GM12874 (cell line): Measurements from ENCODE around the gene SMIM35.

Experiments used
- TF ChIP-seq, protein P1 (sequence below): IDR thresholded peaks from 2 replicates; pipeline ENCODE4 v1.5.1; 2011; ENCODE audit warnings: low read depth, mild to moderate bottlenecking, control low read depth, low read length, moderate library complexity; ENCODE audit not compliant: insufficient read depth

Gene SMIM35

DNA sequence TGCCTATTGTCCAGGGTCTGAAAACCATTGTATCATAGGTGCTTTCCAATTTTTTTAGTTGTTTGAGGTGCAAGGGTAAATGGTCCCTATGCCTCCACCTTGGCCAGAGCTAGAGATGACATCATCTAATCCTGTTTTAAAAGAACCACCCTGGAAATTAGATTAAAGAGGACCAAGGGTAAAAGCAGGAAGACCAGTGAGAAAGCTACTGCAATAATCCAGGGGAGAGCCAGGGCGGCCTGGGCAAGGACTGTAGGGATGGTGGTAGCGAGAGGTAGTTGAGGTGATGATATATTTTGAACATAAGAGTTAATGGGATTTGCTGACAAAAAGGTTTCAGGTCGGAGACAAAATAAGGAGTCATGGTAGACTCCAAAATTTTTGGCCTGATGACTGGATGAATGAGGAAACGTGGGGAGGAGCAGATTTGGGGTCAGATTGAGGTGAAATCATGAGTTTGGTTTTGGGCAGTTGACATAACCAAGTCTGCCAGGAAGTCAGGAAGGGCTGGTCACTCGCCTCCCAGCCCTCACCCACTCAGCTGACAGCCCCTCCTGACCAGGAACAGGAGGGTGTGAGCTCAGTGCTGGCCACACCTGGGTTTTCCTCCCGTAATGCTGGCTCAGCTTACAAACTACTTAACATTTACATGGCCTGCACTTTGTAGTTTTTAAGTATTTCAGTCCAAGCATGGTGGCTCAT lies 42.9 kb upstream of the SMIM35 start:
- TF ChIP-seq, protein P1, sequence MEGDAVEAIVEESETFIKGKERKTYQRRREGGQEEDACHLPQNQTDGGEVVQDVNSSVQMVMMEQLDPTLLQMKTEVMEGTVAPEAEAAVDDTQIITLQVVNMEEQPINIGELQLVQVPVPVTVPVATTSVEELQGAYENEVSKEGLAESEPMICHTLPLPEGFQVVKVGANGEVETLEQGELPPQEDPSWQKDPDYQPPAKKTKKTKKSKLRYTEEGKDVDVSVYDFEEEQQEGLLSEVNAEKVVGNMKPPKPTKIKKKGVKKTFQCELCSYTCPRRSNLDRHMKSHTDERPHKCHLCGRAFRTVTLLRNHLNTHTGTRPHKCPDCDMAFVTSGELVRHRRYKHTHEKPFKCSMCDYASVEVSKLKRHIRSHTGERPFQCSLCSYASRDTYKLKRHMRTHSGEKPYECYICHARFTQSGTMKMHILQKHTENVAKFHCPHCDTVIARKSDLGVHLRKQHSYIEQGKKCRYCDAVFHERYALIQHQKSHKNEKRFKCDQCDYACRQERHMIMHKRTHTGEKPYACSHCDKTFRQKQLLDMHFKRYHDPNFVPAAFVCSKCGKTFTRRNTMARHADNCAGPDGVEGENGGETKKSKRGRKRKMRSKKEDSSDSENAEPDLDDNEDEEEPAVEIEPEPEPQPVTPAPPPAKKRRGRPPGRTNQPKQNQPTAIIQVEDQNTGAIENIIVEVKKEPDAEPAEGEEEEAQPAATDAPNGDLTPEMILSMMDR: no peak

DNA sequence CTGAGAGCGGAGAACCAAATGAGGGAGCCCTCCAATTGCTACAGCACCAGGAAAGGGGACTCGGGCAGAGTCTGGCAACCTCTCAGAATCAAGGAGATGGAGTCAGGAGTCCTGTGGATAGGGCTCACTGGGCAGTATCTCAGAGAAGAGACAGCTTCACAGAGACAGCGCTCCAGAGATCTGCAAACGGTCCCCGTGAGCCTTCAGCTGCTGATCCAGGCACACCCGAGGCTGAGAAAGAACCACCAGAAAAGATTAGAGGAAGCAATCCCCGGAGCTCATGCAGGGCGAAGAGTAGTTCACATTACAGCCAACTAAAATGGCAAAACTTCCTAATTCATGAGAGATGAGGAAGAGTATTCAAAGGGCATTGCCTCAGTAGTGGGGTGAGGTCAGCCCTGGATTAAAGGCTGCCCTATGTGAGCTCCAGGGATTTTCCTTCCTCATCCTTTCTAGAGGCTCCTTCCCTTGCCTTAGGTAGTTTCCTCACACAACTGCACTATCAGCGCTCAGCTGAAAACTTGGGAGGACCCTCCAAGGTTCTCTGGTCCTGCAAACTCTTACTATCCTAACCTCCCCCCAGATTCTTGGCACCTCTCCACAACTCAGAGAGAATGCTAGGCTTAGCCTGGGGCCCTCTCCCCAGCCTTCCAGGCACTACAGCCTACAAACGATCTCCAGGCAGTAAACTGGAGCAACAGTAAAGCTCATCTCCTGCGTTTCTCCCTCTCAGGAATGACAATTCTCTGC lies 42.1 kb upstream of the SMIM35 start:
- TF ChIP-seq, protein P1: no peak

DNA sequence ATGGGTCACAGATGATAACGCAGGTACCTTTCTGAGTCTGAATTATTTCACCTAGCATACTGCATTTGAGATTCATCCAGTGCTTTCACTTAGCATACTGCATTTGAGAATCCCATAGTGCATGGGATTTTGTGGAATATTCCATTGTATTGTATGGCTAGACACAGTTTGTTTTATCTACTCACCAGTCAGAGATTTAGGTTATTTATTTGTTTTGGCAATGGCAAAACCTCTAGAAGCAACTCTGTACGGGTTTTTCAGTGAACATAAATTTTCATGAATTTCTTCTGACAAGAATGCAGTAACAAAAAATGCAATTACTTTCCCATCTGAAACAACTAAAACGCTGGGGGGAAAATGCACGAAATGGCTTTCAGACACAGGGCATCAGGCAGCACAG lies 41.5 kb upstream of the SMIM35 start:
- TF ChIP-seq, protein P1: no peak

DNA sequence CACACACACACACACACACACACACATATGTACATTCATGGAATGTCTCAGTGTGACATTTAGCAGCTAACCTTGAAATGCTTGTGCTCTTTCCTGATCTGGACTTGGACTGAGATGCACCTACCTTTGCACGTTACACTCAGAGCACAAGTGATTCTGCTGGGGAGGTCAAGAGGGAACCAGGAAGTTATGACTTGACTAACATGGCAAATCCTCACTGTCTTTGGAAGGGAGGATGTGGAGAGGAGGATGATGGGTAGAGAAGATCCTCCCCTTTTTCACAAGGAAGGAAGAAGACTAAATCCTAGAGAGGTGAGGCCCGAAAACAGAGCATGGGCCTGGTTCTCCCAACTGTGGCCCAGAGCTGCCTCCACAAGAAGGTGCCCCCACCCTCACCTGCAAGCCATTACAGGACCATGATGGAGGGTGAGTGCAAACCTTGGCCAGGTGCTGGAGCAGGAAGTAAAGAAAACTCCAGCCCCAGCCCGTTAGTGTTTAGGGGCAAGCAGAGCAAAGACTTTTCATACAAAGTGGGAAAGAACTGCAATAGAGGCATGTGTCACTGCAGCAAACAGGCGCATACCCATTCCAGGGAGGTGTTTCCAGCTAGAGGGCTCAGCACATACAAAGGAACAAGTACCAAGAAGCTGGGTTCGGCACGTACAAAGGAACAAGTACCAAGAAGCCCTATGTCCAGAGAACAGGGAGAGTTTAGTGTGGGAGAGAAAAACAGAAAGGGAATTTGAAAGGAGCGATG lies 39.5 kb upstream of the SMIM35 start:
- TF ChIP-seq, protein P1: no peak

DNA sequence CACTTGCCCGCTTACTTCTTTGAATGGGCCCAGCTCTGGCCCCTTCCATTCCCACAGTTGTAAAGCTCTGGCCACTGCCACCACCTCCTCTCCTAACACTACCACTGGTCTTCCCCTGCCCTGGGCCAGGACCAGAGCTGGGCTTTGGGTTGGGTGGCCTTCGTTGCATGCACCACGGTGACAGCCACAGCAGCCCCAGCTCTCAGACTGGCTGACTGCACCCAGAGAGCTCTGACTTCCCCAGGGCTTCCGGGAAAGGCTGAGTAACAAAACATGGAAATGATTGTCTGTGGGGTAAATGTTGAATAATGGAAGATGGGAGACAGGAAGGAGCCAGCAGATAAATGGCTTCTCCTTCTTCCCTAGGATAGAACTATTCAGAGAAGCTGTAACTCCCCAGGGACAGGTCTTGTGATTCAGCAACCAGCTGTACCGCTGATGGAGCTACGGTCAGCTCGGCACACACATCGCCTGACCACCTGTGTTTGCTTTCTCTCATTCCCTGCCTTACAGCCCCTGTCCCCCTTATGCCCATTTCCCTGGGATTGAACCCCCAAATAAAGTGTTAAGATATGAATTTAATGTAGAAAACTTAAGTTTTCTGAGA lies 38.3 kb upstream of the SMIM35 start:
- TF ChIP-seq, protein P1: no peak

DNA sequence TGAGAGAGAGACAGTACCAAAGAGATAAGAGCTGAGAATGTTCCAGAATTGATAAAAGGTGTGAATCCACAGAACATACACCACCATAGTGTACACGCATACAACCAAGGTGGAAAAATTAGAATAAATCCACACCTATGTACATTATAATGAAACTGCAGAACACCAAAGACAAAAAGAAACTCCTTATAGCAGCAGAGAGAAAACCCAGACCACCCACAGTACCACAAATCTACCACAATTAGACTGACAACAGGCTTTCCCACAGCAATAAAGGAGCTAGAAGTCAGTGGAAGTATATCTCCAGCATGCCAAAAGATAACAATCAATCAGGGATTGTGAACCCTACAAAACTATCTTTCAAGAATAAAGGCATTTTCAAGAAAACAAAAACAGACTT lies 34.0 kb upstream of the SMIM35 start:
- TF ChIP-seq, protein P1: no peak
